ENCODE measurements around the gene CATSPERZ.

Gene CATSPERZ

DNA sequence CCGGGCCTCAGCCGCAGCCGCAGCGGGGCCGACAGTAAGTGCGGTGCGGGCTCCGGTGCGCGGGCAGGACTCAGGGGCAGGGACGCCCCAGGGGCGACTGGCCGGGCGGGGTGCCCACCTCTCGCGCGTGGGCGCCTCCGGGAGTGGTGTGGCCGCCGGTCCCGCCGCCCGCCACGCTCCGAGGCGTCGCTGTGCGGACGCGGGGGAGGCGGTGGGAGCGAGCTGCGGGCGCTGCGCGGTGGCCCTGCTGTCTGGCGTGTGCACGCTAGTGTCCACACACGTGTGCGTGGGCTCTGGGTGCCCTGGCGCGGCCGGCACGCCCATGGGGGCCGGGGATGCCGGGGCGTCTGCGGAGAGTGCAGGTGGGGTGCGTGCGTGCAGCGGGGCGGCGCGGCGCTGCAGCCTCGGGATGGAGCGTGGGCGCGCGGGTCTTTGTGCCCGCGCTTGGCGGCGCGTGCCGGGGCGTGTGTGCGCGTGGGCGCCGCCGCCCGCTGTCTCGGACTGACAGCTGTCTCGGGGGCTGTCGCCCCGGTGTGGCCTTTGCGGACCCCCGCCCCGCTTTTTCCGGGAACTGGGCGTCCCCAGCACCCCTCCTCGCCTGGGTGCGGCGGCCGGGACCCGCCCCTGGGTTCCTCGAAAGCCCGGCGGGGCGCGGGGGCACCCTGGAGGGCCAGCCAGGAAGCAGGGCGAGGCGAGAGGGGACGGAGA is 8.3 kb upstream of the CATSPERZ start:
- Histone ChIP-seq H3K4me1 (ENCODE audit: insufficient read depth, poor library complexity, severe bottlenecking) (no peaks in the 10 kb centered on the region), H3K36me3 (ENCODE audit: low read depth) (no peaks in the 10 kb centered on the region), H3K4me3 (ENCODE audit: severe bottlenecking) (no peak overlapping the region), H3K9me3 (ENCODE audit: severe bottlenecking) (no peaks in the 10 kb centered on the region), H3K27ac (ENCODE audit: poor library complexity, severe bottlenecking) (no peak overlapping the region), H3K27me3 (ENCODE audit: insufficient read depth, poor library complexity, severe bottlenecking) (peaks cover 30% of the 10 kb centered on the region)
- ATAC-seq (ENCODE audit: low read depth) (0 out of 3 replicates have a peak, but pooled peaks have one; percentile 13), DNase-seq (ENCODE audit: low spot score) (no peak)
- TF ChIP-seq, protein P1, sequence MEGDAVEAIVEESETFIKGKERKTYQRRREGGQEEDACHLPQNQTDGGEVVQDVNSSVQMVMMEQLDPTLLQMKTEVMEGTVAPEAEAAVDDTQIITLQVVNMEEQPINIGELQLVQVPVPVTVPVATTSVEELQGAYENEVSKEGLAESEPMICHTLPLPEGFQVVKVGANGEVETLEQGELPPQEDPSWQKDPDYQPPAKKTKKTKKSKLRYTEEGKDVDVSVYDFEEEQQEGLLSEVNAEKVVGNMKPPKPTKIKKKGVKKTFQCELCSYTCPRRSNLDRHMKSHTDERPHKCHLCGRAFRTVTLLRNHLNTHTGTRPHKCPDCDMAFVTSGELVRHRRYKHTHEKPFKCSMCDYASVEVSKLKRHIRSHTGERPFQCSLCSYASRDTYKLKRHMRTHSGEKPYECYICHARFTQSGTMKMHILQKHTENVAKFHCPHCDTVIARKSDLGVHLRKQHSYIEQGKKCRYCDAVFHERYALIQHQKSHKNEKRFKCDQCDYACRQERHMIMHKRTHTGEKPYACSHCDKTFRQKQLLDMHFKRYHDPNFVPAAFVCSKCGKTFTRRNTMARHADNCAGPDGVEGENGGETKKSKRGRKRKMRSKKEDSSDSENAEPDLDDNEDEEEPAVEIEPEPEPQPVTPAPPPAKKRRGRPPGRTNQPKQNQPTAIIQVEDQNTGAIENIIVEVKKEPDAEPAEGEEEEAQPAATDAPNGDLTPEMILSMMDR (IDR thresholded peaks at IDR 0.05; ENCODE audit: poor library complexity, severe bottlenecking), result no peak

DNA sequence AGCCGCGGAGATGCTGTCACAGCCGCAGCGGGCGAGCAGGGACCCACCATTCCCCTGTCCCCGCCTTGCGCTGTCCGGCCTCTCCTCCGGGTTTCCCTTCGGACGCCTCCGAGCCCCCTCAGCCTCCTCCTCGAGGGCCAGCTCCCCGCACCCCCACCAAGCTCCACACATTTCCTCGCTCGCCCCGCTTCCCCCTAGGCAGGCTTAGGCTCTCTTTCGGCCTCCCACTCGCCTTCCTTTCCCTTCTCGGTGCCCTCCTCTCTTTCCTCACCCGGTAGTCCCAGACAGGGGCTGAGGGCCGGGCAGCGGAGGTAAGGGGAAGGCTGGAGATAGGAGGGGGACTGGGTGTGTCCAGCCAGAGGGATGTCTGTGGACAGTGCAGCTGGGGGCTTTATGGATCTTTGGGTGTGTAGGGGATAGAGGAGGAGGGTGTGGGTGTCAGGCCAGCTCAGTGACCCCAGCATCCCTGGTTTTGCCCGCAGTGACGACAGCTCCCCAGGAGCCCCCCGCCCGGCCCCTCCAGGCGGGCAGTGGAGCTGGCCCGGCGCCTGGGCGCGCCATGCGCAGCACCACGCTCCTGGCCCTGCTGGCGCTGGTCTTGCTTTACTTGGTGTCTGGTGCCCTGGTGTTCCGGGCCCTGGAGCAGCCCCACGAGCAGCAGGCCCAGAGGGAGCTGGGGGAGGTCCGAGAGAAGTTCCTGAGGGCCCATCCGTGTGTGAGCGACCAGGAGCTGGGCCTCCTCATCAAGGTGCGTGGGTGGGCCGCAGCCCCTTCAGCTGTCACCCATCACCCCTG is 7.5 kb upstream of the CATSPERZ start:
- H3K27me3 ChIP-seq (ENCODE audit: insufficient read depth, poor library complexity, severe bottlenecking), result peaks cover 30% of the 10 kb centered on the region
- H3K27ac ChIP-seq (ENCODE audit: poor library complexity, severe bottlenecking), result no peak overlapping the region
- TF ChIP-seq, protein P1 (IDR thresholded peaks at IDR 0.05; ENCODE audit: poor library complexity, severe bottlenecking), result no peak
- H3K4me1 ChIP-seq (ENCODE audit: insufficient read depth, poor library complexity, severe bottlenecking), result no peaks in the 10 kb centered on the region
- DNase-seq (ENCODE audit: low spot score), result no peak
- no peaks in the 10 kb centered on the region for H3K36me3 ChIP-seq (ENCODE audit: low read depth)
- no peak for ATAC-seq (ENCODE audit: low read depth)
- H3K9me3 ChIP-seq (ENCODE audit: severe bottlenecking), result no peaks in the 10 kb centered on the region
- no peak overlapping the region for H3K4me3 ChIP-seq (ENCODE audit: severe bottlenecking)

DNA sequence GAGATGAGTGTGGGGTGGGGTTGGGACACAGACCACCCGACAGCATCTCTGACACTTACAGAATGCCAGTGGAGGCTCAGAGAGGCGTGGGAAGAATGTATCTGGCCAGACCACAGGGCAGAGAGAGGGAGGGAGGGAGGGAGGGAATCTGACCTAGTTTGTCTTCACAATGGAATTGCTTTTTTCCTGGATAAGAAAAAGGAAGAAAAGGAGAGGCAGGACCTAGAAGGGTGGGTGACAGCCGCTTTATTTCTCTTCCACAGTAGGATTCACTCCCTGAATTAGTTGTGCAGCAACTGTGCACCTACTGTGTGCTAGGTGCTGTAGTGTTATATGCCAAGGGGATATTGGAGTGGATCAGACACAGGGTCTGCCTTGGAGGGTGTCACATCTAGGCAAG is 5.4 kb upstream of the CATSPERZ start:
- no peak overlapping the region for H3K27ac ChIP-seq (ENCODE audit: poor library complexity, severe bottlenecking)
- TF ChIP-seq, protein P1 (IDR thresholded peaks at IDR 0.05; ENCODE audit: poor library complexity, severe bottlenecking), result no peak
- H3K27me3 ChIP-seq (ENCODE audit: insufficient read depth, poor library complexity, severe bottlenecking), result peaks cover 40% of the 10 kb centered on the region
- no peak for ATAC-seq (ENCODE audit: low read depth)
- no peak overlapping the region for H3K4me3 ChIP-seq (ENCODE audit: severe bottlenecking)
- no peaks in the 10 kb centered on the region for H3K36me3 ChIP-seq (ENCODE audit: low read depth)
- DNase-seq (ENCODE audit: low spot score), result no peak
- H3K4me1 ChIP-seq (ENCODE audit: insufficient read depth, poor library complexity, severe bottlenecking), result no peaks in the 10 kb centered on the region
- no peaks in the 10 kb centered on the region for H3K9me3 ChIP-seq (ENCODE audit: severe bottlenecking)

DNA sequence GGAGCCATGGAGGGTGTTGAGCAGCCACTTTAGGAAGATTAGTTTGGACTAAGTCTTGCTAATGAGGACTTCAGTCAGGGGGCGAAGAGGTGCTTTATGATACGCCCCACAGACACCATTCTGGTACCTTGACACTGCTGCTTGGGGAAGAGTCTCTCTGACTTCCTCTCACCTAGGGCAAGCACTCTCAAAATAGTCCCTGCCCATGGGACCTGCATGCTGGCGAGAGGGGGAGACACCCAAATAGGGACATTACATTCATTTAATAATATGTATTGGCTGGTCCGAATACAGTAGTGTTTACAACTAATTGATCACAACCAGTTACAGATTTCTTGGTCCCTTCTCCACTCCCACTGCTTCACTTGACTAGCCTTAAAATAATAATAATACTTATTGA is 4.4 kb upstream of the CATSPERZ start:
- H3K4me1 ChIP-seq (ENCODE audit: insufficient read depth, poor library complexity, severe bottlenecking), result no peaks in the 10 kb centered on the region
- peaks cover 48% of the 10 kb centered on the region for H3K27me3 ChIP-seq (ENCODE audit: insufficient read depth, poor library complexity, severe bottlenecking)

More for the DNA sequence above, 4.4 kb upstream of the CATSPERZ start:
- no peak for ATAC-seq (ENCODE audit: low read depth)
- no peak for DNase-seq (ENCODE audit: low spot score)
- no peaks in the 10 kb centered on the region for H3K9me3 ChIP-seq (ENCODE audit: severe bottlenecking)
- H3K36me3 ChIP-seq (ENCODE audit: low read depth), result no peaks in the 10 kb centered on the region
- no peak overlapping the region for H3K27ac ChIP-seq (ENCODE audit: poor library complexity, severe bottlenecking)
- TF ChIP-seq, protein P1 (IDR thresholded peaks at IDR 0.05; ENCODE audit: poor library complexity, severe bottlenecking), result no peak
- H3K4me3 ChIP-seq (ENCODE audit: severe bottlenecking), result no peak overlapping the region
